ENCODE data around the gene CROCC. TPM values are rescaled to one million over a fixed set of nuclear protein-coding genes. Genes with fewer than 3 reads are reported as not detected.

The CROCC gene
- total RNA-seq, 1 donor from 2014 or later, result 24.7 TPM

GRCh38 chr1:17011092-17011438 is 89.3 kb downstream of the CROCC start:
- peak overlapping the region; percentile 77 for H3K4me3 Mint-ChIP-seq (ENCODE audit: unreplicated experiment)
- H3K9me3 Mint-ChIP-seq (ENCODE audit: low read depth), result no peaks in the 10 kb centered on the region
- no peaks in the 10 kb centered on the region for H3K27me3 Mint-ChIP-seq (ENCODE audit: low read depth)
- DNase-seq (ENCODE audit: low spot score), result no peak
- no peak for TF ChIP-seq CTCF (IDR thresholded peaks at IDR 0.05)
- peaks cover 2% of the 10 kb centered on the region for H3K36me3 Mint-ChIP-seq (ENCODE audit: low read depth)
- H3K4me1 Mint-ChIP-seq (ENCODE audit: low read depth), result peaks cover 56% of the 10 kb centered on the region
- H3K27ac Mint-ChIP-seq (ENCODE audit: unreplicated experiment), result peak overlapping the region; percentile 41

- Mint-ChIP-seq H3K27ac (ENCODE audit: unreplicated experiment) (peak within 1 kb of the TSS; percentile 81), H3K9me3 (ENCODE audit: low read depth) (no peaks in the 10 kb centered on the region), H3K27me3 (ENCODE audit: low read depth) (no peaks in the 10 kb centered on the region), H3K36me3 (ENCODE audit: low read depth) (no peaks in the 10 kb centered on the region), H3K4me3 (ENCODE audit: unreplicated experiment) (peak within 1 kb of the TSS; percentile 77), H3K4me1 (ENCODE audit: low read depth) (peaks cover 62% of the 10 kb centered on the region)
- DNase-seq (ENCODE audit: low spot score), result peak; percentile 91
- TF ChIP-seq CTCF (IDR thresholded peaks at IDR 0.05), result no peak
Measured at GRCh38 chr1:17011439-17012307, 89.9 kb downstream of the CROCC start, which contains the start of gene ATP13A2. Gene ATP13A2, minus strand, starts transcription at chr1:17011928. Its CDS starts 190 bp downstream, at chr1:17011738.

GRCh38 chr1:17012775-17013490 is 91.2 kb downstream of the CROCC start:
- no peak overlapping the region for H3K4me3 Mint-ChIP-seq (ENCODE audit: unreplicated experiment)
- peaks cover 1% of the 10 kb centered on the region for H3K36me3 Mint-ChIP-seq (ENCODE audit: low read depth)
- peaks cover 62% of the 10 kb centered on the region for H3K4me1 Mint-ChIP-seq (ENCODE audit: low read depth)
- no peaks in the 10 kb centered on the region for H3K9me3 Mint-ChIP-seq (ENCODE audit: low read depth)
- peak overlapping the region; percentile 81 for H3K27ac Mint-ChIP-seq (ENCODE audit: unreplicated experiment)
- no peaks in the 10 kb centered on the region for H3K27me3 Mint-ChIP-seq (ENCODE audit: low read depth)
- no peak for TF ChIP-seq CTCF (IDR thresholded peaks at IDR 0.05)
- peak; percentile 65 for DNase-seq (ENCODE audit: low spot score)

GRCh38 chr1:17013491-17014320 is 92.0 kb downstream of the CROCC start:
- Mint-ChIP-seq H3K4me3 (ENCODE audit: unreplicated experiment) (no peak overlapping the region), H3K36me3 (ENCODE audit: low read depth) (peaks cover 1% of the 10 kb centered on the region)

More at GRCh38 chr1:17013491-17014320, 92.0 kb downstream of the CROCC start:
- peaks cover 62% of the 10 kb centered on the region for H3K4me1 Mint-ChIP-seq (ENCODE audit: low read depth)
- no peak for TF ChIP-seq CTCF (IDR thresholded peaks at IDR 0.05)
- H3K27me3 Mint-ChIP-seq (ENCODE audit: low read depth), result no peaks in the 10 kb centered on the region
- no peaks in the 10 kb centered on the region for H3K9me3 Mint-ChIP-seq (ENCODE audit: low read depth)
- peak; percentile 53 for DNase-seq (ENCODE audit: low spot score)
- peak overlapping the region; percentile 81 for H3K27ac Mint-ChIP-seq (ENCODE audit: unreplicated experiment)

Measured in chondrocyte (in vitro differentiated cells).